Epidermal melanocyte (primary cell): ENCODE data around the gene FREM1.
"Not testable (repeated sequence)": the region's sequence is repeated elsewhere in the genome, so short reads cannot be mapped to it uniquely, and the experiment has no call there.

ENCODE experiments used
- DNase-seq: peaks from one replicate; pipeline ENCODE4 v3.0.0; 2011; ENCODE audit warnings: low spot score; ENCODE audit not compliant: insufficient read length

Gene FREM1, protein sequence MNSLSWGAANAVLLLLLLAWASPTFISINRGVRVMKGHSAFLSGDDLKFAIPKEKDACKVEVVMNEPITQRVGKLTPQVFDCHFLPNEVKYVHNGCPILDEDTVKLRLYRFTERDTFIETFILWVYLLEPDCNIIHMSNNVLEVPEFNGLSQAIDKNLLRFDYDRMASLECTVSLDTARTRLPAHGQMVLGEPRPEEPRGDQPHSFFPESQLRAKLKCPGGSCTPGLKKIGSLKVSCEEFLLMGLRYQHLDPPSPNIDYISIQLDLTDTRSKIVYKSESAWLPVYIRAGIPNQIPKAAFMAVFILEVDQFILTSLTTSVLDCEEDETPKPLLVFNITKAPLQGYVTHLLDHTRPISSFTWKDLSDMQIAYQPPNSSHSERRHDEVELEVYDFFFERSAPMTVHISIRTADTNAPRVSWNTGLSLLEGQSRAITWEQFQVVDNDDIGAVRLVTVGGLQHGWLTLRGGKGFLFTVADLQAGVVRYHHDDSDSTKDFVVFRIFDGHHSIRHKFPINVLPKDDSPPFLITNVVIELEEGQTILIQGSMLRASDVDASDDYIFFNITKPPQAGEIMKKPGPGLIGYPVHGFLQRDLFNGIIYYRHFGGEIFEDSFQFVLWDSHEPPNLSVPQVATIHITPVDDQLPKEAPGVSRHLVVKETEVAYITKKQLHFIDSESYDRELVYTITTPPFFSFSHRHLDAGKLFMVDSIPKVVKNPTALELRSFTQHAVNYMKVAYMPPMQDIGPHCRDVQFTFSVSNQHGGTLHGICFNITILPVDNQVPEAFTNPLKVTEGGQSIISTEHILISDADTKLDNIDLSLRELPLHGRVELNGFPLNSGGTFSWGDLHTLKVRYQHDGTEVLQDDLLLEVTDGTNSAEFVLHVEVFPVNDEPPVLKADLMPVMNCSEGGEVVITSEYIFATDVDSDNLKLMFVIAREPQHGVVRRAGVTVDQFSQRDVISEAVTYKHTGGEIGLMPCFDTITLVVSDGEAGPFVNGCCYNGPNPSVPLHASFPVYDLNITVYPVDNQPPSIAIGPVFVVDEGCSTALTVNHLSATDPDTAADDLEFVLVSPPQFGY (N-terminal part only)

DNA sequence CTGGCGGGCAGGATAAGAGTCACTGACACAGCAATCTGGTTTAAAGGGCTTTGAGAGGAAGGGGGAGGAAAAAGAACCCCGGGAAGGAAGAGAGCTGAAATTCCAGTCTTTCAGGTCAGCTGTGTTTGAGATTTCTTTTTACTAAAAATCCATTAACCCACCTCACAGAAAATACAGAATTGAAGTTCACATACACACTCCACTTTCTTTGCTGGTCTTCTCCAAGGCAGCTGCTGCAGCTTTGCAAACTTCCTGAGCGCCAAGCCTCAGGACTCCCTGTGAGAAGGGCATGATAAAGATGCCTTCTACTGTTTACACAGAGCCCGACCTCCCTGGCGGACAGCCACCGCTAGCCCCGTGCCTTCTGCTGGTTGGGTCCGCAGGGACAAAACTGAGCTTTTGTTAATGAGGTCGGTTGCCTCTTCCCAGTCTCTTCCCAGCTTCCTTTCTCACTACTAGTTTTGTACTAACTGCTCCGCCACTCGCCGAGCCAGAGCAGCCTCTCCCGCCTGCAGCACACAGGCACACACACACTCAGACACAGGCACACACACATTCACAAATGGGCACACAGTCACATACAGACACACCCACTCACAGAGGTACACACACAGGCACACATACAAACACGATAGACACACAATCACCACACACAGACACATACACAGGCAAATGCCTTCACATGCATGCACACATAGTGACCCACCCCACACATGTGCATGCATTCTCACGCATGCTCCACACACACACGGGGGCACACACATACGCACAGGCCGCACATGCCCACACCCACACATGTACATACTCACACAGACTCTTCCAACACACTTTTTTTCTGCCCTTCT, at the start of gene FREM1:
FREM1 (minus strand) TSS at position 468 of the 845 bp plus-strand sequence. CDS start 41,451 bp downstream, outside the sequence.
- DNase-seq = no peak

DNA sequence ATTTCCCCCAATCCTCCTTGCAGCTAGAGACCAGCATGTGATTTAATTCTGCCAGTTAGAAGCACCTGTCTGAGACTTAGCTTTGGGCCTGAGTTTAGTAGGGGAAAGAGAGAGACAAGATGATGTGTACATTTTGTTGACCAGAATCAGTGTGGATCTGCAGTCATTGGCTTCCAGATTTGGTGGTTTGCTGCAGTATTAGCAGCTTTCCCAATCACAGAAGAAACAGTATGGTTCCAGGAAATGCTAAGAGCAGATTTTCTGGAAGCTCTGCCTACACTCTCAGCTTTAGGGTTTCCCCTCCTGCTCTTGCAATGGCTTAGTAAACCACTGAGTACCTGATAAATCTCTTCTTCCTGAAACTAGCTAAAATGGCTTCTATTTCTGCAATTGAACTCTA, 48.8 kb upstream of the FREM1 start:
- DNase-seq = no peak

DNA sequence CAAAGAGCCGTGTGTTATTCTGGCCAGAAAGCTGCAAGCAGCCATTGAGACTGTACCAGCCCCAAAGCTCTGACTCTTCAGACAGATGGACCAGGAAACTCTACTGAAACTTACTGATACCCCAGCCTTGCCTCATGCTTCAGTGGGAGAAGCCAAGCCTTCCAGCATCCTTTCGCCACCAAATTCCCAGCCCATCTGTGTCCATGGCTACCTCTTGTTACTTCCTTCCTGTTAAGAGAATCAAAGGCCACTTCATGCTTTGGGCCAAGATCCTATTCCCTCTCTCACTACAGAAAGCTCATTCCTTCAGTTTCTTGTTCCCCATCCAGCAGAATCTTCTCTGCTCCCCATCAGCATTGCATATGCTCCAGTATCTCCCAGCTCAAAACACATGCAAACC, 46.9 kb upstream of the FREM1 start:
- DNase-seq = no peak

DNA sequence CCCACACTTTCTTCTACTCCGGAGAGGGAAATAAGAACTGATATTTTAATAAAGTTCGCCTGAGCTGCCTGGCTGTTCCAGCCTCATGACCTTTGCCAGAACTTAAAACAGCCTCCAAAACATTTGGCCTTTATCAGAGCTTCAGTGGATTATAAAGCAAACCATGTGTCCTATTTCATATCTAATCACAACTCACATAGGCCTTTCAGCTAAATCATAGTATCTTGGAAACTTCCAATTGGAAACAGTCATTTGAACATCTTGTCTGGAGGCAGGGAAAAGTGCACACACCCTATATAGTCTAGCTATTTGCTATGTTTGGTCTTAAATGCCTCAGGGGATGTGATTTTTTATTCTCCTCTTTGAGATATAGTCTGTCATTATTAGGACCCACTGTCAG, 46.0 kb upstream of the FREM1 start:
- DNase-seq = no peak

DNA sequence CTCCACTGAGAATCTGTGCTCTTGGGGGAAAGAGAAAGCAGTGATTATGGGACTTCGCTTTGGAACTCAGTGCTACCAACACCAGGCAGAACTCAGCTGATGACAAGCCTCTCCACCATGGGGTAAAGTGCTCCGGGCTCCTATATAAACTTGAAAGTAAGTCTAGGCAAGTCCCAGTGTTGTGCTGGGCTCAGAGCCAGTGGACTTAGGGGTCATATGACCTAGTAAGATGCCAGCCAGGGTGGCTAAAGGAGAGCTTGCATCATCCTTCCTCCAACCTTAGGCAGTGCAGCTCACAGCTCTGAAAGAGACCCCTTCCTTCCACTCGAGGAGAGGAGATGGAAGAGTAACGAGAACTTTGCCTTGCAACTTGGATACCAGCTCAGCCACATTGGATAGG, 35.1 kb upstream of the FREM1 start:
- DNase-seq = no peak

DNA sequence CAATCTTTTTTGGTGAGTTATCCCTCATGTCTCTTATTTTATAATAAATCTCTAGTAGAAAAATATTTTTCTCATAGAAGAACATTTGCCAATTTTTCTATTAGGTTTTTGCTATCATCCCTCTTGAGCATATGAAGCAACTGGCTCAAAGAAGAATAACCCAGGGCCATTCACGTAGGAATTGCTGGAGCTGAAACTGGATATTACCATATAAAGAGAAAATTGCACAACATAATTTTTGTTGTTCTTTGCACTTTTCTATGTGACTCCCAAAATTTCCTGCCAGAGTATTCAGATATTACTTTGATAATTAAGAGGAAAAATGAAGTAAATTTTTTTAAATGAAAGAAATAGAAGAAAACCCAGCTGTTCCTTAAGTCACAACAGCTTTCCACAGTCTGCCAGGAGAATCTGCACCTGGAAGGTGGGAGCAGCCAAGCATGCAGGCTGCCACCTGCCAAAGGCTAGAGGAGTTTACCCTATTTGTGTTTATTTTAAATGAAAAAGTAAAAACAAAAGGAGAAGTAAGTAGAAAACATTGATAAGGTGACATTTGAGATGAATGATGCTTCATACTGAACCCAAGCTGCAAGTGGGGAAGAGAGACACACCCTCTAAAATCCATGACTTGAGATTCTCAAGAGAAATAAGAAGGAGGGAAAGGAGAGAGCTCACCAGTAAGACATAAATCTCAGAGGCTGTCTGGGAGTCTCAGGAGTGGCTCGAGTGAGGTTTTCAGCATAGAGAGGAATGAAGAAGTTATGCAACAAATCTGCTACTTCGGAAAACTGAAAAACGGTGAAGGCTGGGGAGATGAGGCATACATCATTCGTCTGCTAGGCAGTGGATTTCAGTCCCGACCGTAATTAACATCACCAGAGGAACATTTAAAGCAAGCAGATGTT, 31.5 kb upstream of the FREM1 start:
- DNase-seq = no peak

DNA sequence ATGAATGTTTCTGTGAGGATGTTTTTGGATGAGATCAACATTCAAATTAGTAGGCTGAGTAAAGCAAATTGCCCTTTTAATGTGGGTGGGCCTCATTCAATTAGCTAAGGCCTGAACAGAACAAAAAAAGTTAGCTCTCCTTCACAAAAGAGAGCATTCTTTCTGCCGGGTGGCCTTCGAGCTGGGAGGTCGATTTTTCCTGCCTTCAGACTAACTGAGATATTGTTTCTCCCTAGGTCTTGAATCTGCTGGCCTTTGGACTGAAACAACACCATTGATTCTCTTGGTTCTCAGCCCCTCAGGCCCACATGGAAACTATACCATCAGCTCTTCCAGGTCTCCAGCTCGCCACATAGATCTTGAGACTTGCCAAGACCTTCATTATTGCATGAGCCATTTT, 29.1 kb upstream of the FREM1 start:
- DNase-seq = no peak

DNA sequence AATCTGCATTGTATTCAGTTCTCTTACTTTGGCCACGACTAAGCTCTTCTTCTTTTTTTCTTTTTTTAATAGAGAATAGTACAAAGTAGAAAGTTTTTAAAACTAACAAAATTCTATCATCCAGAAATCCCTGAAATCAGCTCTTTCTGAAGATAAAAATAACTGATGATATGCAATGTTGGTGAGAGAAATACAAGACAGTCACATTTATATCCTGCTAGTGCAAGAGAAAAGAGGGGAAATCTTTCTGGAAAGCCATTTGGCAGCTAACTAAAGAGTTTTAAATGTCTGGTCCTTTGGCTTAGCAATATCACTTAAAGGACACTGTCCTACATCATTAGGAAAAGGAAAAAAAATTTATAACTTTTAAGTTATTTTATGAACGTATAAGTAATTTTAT, 27.0 kb upstream of the FREM1 start:
- no peak for DNase-seq

DNA sequence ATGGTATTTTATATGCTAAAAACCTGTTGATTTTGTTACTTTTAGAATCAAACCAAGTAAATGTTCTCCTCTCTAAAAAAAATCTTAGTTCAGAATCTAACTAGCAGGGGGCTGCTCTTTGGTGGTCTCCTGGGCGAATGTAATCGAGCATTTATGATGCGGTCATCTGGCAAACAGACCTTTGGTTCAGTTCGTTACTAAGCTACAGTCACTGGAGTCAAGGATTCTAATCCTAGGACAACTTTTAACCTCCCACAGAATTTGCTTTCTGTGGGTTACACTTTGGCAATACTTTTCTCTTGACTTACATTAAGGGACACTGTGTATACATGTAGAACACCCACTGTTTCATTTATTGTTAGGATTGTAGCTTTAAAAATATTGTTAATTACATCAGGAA, 26.3 kb upstream of the FREM1 start:
- no peak for DNase-seq

DNA sequence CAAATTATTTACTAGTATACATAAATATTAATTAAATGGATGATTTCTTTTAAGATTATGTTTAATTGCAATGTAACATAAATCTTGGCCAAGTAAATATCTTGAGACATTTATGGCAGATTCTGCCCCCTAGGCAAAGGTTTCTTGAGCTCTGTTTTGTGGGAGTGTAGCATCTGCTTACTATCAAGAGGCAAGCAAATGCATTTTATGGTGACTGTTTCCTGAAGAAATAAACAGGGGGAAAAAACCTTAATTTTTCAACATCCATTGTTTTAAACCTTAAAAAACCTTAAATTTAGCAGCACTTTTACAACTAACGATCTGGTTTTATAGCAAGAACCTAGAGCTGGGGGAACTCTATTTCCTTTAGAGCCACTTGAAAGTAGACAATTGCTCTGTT, 25.7 kb upstream of the FREM1 start:
- DNase-seq = no peak

DNA sequence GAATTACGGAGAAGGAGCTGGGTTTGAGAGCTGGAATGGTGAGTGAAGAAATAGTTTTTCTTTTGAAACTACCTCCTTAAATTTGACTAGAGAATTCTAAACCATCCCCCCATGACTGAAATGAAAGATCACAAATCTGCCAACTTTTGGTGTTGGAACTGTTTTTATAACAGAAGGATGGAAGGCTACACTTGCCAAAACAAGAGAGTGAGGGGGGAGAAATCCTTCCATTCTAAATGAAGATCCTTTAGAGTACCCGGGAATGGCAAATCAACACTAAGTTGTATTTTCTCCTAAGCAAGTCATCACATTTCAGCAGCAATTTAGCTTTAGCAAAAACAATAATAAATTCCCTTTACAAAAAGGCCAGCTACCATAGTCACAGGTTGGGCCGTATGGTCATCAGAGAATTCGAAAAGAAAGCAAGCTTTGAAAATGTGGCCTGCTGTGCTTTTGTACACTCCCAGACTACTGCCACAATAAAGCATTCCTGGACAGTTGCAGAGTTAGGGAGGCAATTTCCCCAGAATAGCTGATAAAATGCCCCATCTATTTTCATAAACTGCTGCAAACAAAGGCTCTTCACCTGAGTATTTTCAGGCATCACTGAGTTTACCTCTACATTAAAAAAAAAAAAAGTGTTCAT, 25.0 kb upstream of the FREM1 start:
- no peak for DNase-seq

DNA sequence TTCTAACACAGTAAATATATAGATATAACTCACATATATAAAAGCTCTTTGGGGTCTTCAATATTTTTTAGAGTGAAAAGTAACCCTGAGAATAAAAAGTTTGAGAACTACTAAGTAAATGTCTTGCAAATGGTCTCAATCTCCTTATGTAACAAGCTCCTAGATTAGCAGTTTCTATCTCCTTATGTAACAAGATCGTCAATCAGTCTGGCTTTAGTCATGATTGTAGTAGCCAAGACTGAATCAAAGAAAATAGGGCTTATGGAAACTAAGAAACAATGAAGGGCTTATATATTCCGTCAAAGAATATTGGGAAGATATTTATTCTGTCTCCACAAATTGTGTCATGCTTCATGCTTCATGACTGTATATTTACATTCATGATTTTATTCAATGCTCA, 22.4 kb upstream of the FREM1 start:
- no peak for DNase-seq

DNA sequence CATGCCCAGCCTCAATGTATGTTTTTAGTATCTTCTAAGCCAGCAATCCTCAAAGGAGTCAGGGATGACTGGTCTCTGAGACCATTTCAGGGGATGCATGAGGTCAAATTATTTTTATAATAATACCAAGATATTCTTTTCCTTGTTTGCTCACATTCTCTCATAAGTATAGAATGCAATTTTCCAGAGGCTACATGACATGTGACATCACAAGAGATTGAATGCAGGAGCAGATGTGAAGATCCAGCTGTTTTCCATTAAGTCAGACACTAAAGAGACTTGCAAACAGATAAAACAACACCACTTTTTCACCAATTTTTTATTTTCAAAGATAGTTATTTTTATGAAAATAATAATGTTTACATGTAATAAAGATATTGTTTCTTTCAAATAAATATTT, 22.0 kb upstream of the FREM1 start:
- DNase-seq = no peak

DNA sequence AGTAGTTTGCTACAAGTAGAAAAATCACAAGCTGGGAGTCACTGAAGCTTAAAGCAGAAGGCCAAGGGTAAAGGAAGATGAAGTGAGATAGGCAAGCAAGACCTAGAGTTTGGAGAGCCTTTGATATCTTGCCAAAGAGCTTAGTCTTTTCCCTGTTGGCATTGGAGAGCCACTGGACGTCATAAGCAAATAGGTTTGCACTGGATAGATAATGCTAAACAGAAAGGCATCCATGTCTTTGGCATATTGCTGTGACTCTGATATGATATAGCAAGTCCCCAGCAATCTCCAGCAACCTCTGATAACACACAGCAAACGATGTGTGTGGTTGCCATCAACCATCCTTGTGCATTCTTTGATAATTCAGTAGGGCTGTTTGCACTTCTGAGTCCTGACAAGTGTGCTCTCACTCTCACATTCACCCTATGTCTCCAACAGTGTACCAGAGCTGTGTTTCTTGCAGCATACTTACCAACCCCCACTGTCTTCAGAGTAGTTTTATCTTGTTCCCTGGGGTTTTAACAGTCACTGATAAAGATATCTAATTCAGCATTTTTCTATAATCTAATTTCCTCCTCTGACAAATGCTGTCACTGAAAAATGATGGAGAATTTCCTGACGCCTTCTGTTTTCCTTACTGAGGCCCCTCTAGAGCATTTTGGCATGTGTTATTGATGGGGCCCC, 16.9 kb upstream of the FREM1 start:
- DNase-seq = no peak

DNA sequence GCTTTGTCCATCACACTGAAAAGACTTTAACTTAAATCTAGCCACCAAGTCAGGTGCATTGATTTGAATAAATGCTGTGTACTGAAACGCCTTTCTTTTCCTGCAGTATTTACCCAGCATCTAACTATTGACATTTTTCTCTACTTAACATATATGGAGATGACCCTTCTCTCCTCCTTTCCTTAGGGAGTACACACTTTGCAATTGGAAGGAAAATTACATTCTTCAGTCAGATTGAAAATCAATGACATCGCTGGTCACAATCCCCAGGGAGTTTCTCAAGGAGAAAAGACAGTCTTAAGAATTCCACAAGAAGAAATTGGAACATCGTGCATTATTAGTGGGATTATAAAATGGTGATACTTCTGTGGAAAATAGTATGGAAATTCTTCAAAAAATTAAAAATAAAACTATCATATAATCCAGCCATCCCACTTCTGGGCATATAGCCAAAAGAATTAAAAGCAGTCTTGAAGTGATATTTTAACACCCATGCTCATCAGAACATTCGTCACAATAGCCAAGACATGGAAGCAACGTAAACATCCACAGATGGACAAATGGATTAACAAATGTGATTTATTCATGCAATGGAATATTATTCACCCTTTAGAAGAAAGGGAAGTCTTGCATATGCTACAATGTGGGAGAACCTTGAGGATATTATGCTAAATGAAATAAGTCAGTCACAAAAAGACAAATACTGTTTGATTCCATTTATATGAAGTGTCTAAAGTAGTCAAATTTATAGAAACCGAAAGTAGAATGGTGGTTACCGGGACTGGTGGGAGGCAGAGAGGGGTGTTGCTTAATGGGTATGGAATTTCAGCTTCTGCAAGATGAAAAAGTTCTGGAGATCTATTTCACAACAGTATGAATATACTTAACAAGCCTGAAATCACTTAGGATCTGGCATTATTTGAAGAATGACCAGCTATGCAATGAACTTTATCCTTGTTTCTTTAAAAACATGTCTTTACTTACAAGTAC, 14.3 kb upstream of the FREM1 start:
- no peak for DNase-seq

DNA sequence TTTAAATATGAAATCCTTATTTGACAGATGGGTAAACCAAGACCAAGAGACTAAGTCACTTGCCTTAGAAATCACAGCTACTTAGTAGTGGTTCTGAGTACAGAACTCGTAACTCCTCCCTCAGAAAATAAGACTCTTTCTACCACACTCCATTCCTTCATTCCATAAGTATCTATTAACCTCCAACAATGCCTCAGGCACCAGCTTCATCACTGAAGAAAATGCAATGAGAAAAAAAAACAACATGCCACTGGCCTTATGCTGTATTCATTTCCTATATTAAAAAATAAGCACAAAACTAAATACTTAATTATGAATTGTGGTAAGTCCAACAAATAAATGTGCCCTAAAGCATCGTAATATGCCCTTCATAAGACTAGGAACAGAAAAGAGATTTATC, 13.5 kb upstream of the FREM1 start:
- DNase-seq = no peak

DNA sequence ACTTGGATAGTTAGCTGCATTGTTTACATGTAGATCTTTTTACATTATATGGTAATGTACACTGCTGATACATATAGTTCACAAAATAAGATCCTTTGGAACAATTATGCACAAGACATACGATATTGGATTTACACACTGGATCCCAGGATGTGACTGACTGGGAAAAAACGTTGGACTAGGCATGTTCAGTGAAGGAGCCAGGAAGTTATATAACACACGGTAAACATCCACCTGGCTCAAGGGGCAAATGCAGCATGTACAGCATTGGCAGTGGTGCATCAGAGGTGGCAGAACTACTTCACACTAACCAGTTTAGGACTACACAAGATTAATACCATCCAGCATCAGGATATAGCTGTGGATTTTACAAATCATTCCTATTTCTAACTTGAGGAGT, 10.6 kb upstream of the FREM1 start:
- not testable (repeated sequence) for DNase-seq

DNA sequence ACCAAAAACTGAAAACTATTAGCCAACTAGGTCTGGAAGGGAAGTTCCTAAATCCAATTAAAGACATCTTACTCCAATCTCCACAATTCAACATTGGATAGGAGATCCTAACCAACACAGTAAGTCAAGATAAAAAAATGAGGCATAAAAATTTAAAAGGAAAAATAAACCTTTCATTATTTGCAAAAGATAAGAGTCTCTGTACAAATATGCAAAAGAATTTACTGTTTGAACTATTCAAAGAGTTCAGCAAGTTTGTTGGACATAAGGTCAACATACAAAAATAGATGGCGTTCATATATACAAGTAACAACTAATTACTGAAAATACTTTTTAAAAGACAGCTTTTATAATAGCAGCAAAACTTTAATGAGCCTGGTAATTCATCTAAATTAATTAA, 3.1 kb upstream of the FREM1 start:
- DNase-seq = no peak
